Memory B cell (primary cell): Measurements from ENCODE around the gene MAPT.

Source experiments
- ATAC-seq: fragments of 150-1000 bp; cut with Tn5 transposase; 2 replicates; pipeline ENCODE4 v1.10.0; 2021; ENCODE audit warnings: low read depth, mild to moderate bottlenecking, moderate library complexity
- DNase-seq, 2 donors: peaks; one replicate each; pipeline ENCODE4 v3.0.0; 2022; ENCODE audit warnings: low spot score in 2 of 2
- H3K27ac Mint-ChIP-seq: one replicate; pipeline ENCODE4 v1.8.0; 2022; ENCODE audit warnings: mild to moderate bottlenecking, moderate library complexity, mixed read lengths
- H3K27me3 Mint-ChIP-seq: one replicate; pipeline ENCODE4 v1.8.0; 2022; ENCODE audit warnings: mixed read lengths
- H3K36me3 Mint-ChIP-seq: one replicate; pipeline ENCODE4 v1.8.0; 2022; ENCODE audit warnings: mild to moderate bottlenecking, mixed read lengths
- H3K4me1 Mint-ChIP-seq: one replicate; pipeline ENCODE4 v1.8.0; 2022; ENCODE audit warnings: mixed read lengths
- H3K4me3 Mint-ChIP-seq: one replicate; pipeline ENCODE4 v1.8.0; 2022; ENCODE audit warnings: mild to moderate bottlenecking, moderate library complexity, mixed read lengths
- H3K9me3 Mint-ChIP-seq: one replicate; pipeline ENCODE4 v1.8.0; 2022; ENCODE audit warnings: mixed read lengths

MAPT gene

GRCh38 chr17:46061435-46061834, 167.1 kb downstream of the MAPT start:
- no peak for DNase-seq
- Mint-ChIP-seq H3K4me1 (peaks cover 8% of the 10 kb centered on the region), H3K27me3 (no peaks in the 10 kb centered on the region), H3K27ac (no peak overlapping the region), H3K9me3 (no peaks in the 10 kb centered on the region), H3K4me3 (no peak overlapping the region), H3K36me3 (peaks cover 17% of the 10 kb centered on the region)
- ATAC-seq: peak; percentile 46

- no peak for DNase-seq
- H3K4me3 Mint-ChIP-seq: no peak overlapping the region
- peaks cover 8% of the 10 kb centered on the region for H3K4me1 Mint-ChIP-seq
- H3K27me3 Mint-ChIP-seq: no peaks in the 10 kb centered on the region
- ATAC-seq: no peak
- no peaks in the 10 kb centered on the region for H3K9me3 Mint-ChIP-seq
- H3K27ac Mint-ChIP-seq: no peak overlapping the region
- peaks cover 15% of the 10 kb centered on the region for H3K36me3 Mint-ChIP-seq
Observed at GRCh38 chr17:46063241-46063640, 168.9 kb downstream of the MAPT start.

GRCh38 chr17:46064460-46064859, 170.1 kb downstream of the MAPT start:
- no peak overlapping the region for H3K4me3 Mint-ChIP-seq
- peak overlapping the region; percentile 40 for H3K27ac Mint-ChIP-seq

GRCh38 chr17:46071796-46072195, 177.4 kb downstream of the MAPT start:
- DNase-seq (no peak), ATAC-seq (no peak)
- no peaks in the 10 kb centered on the region for H3K9me3 Mint-ChIP-seq
- no peaks in the 10 kb centered on the region for H3K27me3 Mint-ChIP-seq
- H3K4me3 Mint-ChIP-seq: no peak overlapping the region
- peak overlapping the region; percentile 35 for H3K27ac Mint-ChIP-seq
- H3K36me3 Mint-ChIP-seq: peaks cover 5% of the 10 kb centered on the region
- peaks cover 8% of the 10 kb centered on the region for H3K4me1 Mint-ChIP-seq

More at GRCh38 chr17:46064460-46064859, 170.1 kb downstream of the MAPT start:
- peaks cover 4% of the 10 kb centered on the region for H3K4me1 Mint-ChIP-seq
- ATAC-seq: no peak
- DNase-seq: no peak
- no peaks in the 10 kb centered on the region for H3K27me3 Mint-ChIP-seq
- peaks cover 9% of the 10 kb centered on the region for H3K36me3 Mint-ChIP-seq
- H3K9me3 Mint-ChIP-seq: no peaks in the 10 kb centered on the region

GRCh38 chr17:46072998-46073397, 178.6 kb downstream of the MAPT start:
- no peaks in the 10 kb centered on the region for H3K9me3 Mint-ChIP-seq
- peaks cover 8% of the 10 kb centered on the region for H3K4me1 Mint-ChIP-seq
- peaks cover 7% of the 10 kb centered on the region for H3K36me3 Mint-ChIP-seq
- DNase-seq (no peak), ATAC-seq (no peak)
- H3K27me3 Mint-ChIP-seq: no peaks in the 10 kb centered on the region
- peak overlapping the region; percentile 50 for H3K27ac Mint-ChIP-seq
- no peak overlapping the region for H3K4me3 Mint-ChIP-seq

GRCh38 chr17:46074540-46074939, 180.2 kb downstream of the MAPT start:
- Mint-ChIP-seq H3K9me3 (no peaks in the 10 kb centered on the region), H3K4me1 (peaks cover 8% of the 10 kb centered on the region), H3K27ac (no peak overlapping the region), H3K4me3 (no peak overlapping the region), H3K36me3 (peaks cover 7% of the 10 kb centered on the region), H3K27me3 (no peaks in the 10 kb centered on the region)
- ATAC-seq (no peak), DNase-seq (no peak)
